DOHH2 (cell line): ENCODE data around the gene CMIP.

ENCODE experiments used
- EZH2phosphoT487 ChIP-seq: fragments of 200-600 bp; sonication (generic); IDR thresholded peaks from 2 replicates; pipeline ENCODE4 v1.6.1; 2017; ENCODE audit warnings: borderline replicate concordance, mild to moderate bottlenecking, antibody characterized with exemption, low read length, moderate library complexity, mixed read lengths
- TF ChIP-seq, protein P1 (sequence below): fragments of 200-600 bp; sonication (generic); IDR thresholded peaks from one replicate; pipeline ENCODE4 v1.5.1; 2014; ENCODE audit warnings: antibody characterized with exemption, mild to moderate bottlenecking, low read depth, low read length; ENCODE audit not compliant: poor library complexity, severe bottlenecking

DNA sequence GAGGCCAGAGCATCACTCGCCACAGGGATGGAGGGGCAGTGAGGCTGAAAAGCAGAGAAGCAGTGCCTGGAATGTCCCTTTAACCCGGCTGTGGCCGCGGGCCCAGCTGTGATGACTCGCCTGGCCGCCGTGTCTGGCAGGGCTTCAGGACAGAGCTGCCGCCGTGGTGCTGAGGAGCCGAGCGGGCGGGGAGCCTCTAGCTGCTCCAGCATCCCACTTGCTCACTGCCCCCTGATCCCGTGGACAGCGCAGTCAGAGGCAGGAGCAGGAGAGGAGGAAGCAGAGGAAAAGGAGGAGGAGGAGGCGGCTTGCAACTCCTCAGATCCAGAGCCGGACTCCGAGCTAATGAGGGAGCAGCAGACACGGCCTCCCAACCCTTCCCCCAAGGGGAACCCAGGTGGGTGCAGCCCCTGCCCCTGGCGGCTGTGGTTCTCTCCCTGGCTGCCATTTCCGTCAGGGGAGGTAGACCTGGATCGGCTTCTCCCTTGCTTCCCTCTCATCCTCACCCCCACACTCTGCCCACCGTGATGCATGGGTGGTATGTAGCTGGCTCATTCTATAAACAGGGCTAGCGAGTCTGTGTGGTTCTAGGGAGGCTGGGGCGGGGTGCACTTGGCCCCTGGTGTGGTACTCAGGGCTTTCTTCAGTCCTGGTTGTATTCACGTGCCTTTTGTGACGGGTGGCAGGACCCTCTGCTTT lies 165.7 kb downstream of the CMIP start:
- TF ChIP-seq, protein P1, sequence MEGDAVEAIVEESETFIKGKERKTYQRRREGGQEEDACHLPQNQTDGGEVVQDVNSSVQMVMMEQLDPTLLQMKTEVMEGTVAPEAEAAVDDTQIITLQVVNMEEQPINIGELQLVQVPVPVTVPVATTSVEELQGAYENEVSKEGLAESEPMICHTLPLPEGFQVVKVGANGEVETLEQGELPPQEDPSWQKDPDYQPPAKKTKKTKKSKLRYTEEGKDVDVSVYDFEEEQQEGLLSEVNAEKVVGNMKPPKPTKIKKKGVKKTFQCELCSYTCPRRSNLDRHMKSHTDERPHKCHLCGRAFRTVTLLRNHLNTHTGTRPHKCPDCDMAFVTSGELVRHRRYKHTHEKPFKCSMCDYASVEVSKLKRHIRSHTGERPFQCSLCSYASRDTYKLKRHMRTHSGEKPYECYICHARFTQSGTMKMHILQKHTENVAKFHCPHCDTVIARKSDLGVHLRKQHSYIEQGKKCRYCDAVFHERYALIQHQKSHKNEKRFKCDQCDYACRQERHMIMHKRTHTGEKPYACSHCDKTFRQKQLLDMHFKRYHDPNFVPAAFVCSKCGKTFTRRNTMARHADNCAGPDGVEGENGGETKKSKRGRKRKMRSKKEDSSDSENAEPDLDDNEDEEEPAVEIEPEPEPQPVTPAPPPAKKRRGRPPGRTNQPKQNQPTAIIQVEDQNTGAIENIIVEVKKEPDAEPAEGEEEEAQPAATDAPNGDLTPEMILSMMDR, result no peak
- TF ChIP-seq EZH2phosphoT487, result no peak
